Right atrium auricular region (tissue), 2 donors: ENCODE results near the gene GZMM. TPM values are rescaled to one million over a fixed set of nuclear protein-coding genes. Genes with fewer than 3 reads are reported as not detected.

Experiments
- DNase-seq: peaks from one replicate; pipeline ENCODE4 v3.0.0-alpha.2; 2019; ENCODE audit warnings: low spot score
- H3K27ac ChIP-seq, 2 donors: fragments of 200-600 bp; sonication (generic); 1 replicate in 1 of 2; 2 replicates in 1 of 2; pipeline ENCODE4 v1.5.1; 2016 to 2019
- H3K27me3 ChIP-seq, 2 donors: fragments of 200-600 bp; sonication (generic); one replicate each; pipeline versions ENCODE4 v1.5.1 to v1.6.0; 2017 to 2019
- H3K36me3 ChIP-seq: fragments of 200-600 bp; sonication (generic); one replicate; pipeline ENCODE4 v1.5.1; 2016
- H3K4me1 ChIP-seq, 2 donors: fragments of 200-600 bp; sonication (generic); one replicate each; pipeline versions ENCODE4 v1.5.1 to v1.6.0; 2017 to 2019
- H3K4me3 ChIP-seq, 2 donors: fragments of 200-600 bp; sonication (generic); 1 replicate in 1 of 2; 2 replicates in 1 of 2; pipeline ENCODE4 v1.5.1; 2017 to 2019; ENCODE audit warnings: mild to moderate bottlenecking in 1 of 2, moderate library complexity in 1 of 2
- H3K9me3 ChIP-seq, 2 donors: fragments of 200-600 bp; sonication (generic); one replicate each; pipeline ENCODE4 v1.5.1; 2019
- CTCF ChIP-seq, 2 donors: fragments of 200-600 bp; sonication (generic); IDR thresholded peaks; one replicate each; pipeline ENCODE4 v1.5.1; 2019; ENCODE audit warnings: antibody characterized with exemption in 2 of 2
- total RNA-seq, 2 donors: library from RNA; depleted of rRNA; stranded (reverse); fragments of >200 nt; gene quantifications; one replicate each; pipeline ENCODE4 v1.1.0, GENCODE V29; 2016

Gene GZMM
- total RNA-seq, 2 donors from 2014 or later = 0.79 TPM; not detected in 1

GRCh38 chr19:572140-572742 lies 28.4 kb downstream of the GZMM start, which contains the start of gene BSG:
BSG (plus strand) TSS chr19:572596; CDS start chr19:572635, 39 bp downstream.
- peak within 1 kb of the TSS; percentile 98 to 99 for H3K4me3 ChIP-seq
- peak; percentile 99 for DNase-seq
- H3K36me3 ChIP-seq = no peaks in the 10 kb centered on the region
- TF ChIP-seq CTCF (IDR thresholded peaks at IDR 0.05) = no peak
- H3K27ac ChIP-seq = peak within 1 kb of the TSS; percentile 96 to 97
- H3K9me3 ChIP-seq = no peaks in the 10 kb centered on the region
- no peaks in the 10 kb centered on the region for H3K27me3 ChIP-seq
- H3K4me1 ChIP-seq = peaks cover 0 to 53% of the 10 kb centered on the region in 2 donors

DNA sequence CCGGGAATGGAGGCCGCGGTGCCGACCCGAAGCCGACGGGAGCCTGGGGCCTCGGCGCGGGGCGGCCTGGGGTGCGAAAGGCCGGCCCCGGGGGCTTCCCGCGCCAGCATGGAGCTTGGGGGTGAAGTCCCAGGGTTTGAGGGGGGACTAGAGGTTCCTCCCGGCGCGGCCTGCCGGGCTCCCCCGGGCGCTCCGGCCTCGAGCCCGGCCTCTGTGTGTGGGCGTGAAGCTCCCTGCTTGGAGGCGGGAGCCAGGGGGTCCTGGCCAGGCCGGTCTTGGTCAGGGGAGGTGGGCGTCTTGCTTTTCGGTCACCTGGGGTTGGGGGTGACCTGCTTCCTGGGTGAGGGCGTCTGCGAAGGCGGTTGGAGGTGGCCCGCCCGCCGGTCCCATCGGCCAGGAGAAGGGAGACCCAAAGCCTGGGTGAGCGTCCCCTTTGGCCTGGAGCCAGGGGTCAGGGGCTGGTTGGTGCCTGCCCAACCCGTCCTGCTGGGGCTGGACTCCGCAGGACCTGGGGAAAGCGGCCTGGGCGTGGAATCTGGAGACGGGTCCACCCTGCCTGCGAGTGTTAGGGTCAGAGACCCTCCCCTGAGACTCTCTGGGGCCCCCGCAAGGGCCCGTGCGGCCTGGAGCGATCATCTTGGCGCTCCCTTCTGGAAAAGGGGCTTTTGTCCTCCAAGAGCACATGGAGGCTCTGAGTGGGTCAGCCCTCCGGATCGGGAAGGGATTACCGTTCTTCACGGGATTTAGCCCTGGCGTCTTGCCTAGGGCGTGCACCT lies 29.1 kb downstream of the GZMM start:
- no peak for DNase-seq
- H3K4me1 ChIP-seq = peaks cover 0 to 60% of the 10 kb centered on the region in 2 donors
- H3K36me3 ChIP-seq = peaks cover 4% of the 10 kb centered on the region
- H3K27ac ChIP-seq = peak overlapping the region; percentile 96 to 97
- TF ChIP-seq CTCF (IDR thresholded peaks at IDR 0.05) = no peak
- no peaks in the 10 kb centered on the region for H3K9me3 ChIP-seq
- H3K4me3 ChIP-seq = peak overlapping the region; percentile 98 to 99
- H3K27me3 ChIP-seq = no peaks in the 10 kb centered on the region

GRCh38 chr19:573519-573825 lies 29.6 kb downstream of the GZMM start:
- Histone ChIP-seq H3K4me1 (peaks cover 0 to 66% of the 10 kb centered on the region in 2 donors), H3K27ac (peak overlapping the region; percentile 96 to 97), H3K27me3 (no peaks in the 10 kb centered on the region), H3K9me3 (no peaks in the 10 kb centered on the region), H3K36me3 (peaks cover 9% of the 10 kb centered on the region), H3K4me3 (peak overlapping the region; percentile 98 to 99)
- no peak for TF ChIP-seq CTCF (IDR thresholded peaks at IDR 0.05)
- DNase-seq = no peak

DNA sequence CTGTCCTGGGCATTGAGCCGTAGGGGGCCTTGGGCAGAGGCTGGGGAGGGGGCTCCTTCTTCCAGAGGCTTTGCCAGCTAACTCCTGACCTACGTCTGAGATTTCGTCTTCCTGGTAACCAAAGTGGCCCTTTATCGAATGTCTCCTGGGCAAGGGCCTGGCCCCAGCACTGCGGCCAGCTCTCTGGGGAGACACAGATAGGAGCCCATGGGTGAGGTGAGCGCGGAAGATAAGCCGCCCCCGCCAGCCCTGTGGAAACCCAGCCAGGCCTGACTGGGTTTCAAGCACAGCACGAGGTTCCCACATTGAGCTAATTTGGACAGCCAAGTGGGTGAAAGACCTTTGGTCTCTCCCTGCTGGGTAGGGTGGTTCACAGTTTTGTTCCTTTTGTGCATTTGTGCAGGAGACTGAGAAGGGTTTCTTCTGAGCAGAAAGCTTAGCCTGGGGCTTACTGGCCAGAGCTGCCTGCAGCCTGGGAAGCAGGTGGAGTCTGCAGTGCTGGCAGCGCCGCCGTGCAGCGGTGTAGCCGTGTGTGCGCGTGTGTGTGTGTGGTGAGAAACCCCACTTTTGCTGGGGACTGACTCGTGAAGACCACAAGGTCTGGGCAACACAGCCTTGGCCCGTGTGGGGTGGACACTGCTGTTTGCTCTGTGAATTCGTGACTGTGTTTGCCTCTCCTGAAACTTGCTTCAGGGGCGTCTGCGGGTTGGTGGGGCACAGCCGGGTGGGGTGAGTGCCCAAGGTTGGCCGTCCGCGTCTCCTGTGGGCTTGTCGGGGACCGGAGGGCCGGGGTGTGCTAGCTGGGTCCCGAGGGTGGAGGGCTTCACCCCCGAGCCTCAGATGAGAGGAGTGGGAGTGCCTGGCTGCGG lies 31.0 kb downstream of the GZMM start:
- Histone ChIP-seq H3K4me3 (peak overlapping the region; percentile 34 to 98), H3K9me3 (no peaks in the 10 kb centered on the region), H3K36me3 (peaks cover 17% of the 10 kb centered on the region), H3K27me3 (no peaks in the 10 kb centered on the region), H3K27ac (peak overlapping the region; percentile 96 to 97), H3K4me1 (peaks cover 0 to 76% of the 10 kb centered on the region in 2 donors)
- TF ChIP-seq CTCF (IDR thresholded peaks at IDR 0.05) = no peak
- no peak for DNase-seq

DNA sequence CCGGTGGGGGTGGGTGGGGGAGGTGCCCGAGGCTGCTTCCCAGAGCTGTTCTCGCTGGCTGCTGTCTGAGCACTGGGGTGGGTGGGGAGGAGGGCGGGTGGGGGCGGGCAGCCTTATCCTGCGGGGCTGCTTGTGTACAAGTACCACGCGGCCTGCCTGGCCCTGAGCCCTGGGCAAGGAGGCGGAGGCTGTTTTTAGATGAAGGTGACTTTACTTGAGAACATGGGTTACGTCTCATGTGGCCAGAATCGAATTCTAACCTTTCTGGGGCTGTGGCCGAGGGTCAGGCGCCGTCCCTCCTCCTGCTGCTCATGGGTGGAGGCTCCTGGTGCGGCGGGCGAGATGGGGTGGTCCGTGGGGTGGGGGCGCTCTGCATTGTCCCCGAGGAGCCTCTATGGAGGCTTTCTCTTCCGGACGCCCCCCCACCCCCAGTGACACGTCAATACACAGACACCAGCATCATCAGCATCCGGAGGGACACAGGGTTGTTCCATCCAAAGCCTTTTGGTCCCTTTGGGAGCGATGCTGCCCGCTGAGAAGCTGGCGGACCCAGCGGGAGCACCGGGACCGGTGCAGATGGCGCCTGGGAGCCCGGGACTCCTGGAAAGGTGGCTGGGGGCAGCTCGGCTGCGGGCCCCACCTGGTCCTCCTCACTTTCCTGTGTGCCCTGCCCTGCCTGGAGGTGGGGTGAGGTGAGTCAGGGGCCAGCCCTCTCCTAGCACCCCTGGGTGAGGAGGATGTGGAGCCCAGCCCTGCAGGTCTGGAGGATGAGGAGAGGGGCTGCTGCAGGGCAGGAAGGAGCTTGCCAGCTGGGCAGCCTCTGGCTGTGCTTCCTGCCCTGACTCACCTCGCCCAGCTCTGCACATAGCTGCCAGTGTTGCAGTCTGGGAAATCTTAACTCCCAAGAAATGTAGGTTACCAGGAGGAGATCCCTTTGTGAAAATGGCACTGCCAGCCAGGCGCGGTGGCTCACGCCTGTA lies 32.0 kb downstream of the GZMM start:
- Histone ChIP-seq H3K27me3 (no peaks in the 10 kb centered on the region), H3K4me1 (peaks cover 0 to 79% of the 10 kb centered on the region in 2 donors), H3K9me3 (no peaks in the 10 kb centered on the region), H3K36me3 (peaks cover 25% of the 10 kb centered on the region), H3K4me3 (peak overlapping the region; percentile 34 to 98), H3K27ac (peak overlapping the region; percentile 96 to 97)
- DNase-seq = peak; percentile 75
- TF ChIP-seq CTCF (IDR thresholded peaks at IDR 0.05) = no peak
